H9 (cell line): ENCODE results near the gene TMIGD3. TPM values are rescaled to one million over a fixed set of nuclear protein-coding genes. Genes with fewer than 3 reads are reported as not detected.

ENCODE experiments used
- DNase-seq: peaks from one replicate; pipeline ENCODE4 v3.0.0-alpha.2; 2017
- H2AFZ ChIP-seq: one replicate; pipeline ENCODE4 v1.6.1; 2013; ENCODE audit warnings: mild to moderate bottlenecking, low read length, control low read depth, moderate library complexity
- H2AK5ac ChIP-seq: 2 replicates; pipeline ENCODE4 v1.6.1; 2013; ENCODE audit warnings: low read length, control low read depth, mixed read lengths; ENCODE audit not compliant: insufficient read length
- H2BK120ac ChIP-seq: one replicate; pipeline ENCODE4 v1.6.1; 2013; ENCODE audit warnings: low read depth, mild to moderate bottlenecking, low read length, control low read depth, inconsistent platforms; ENCODE audit not compliant: poor library complexity, severe bottlenecking
- H2BK12ac ChIP-seq: 2 replicates; pipeline ENCODE4 v1.6.1; 2013; ENCODE audit warnings: low read length, control low read depth, mixed read lengths, low read depth; ENCODE audit not compliant: insufficient read length
- H2BK15ac ChIP-seq: 2 replicates; pipeline ENCODE4 v1.6.1; 2013; ENCODE audit warnings: low read depth, low read length, control low read depth
- H2BK20ac ChIP-seq: one replicate; pipeline ENCODE4 v1.6.1; 2013; ENCODE audit warnings: low read depth, mild to moderate bottlenecking, low read length, control low read depth, inconsistent platforms; ENCODE audit not compliant: poor library complexity, severe bottlenecking
- H2BK5ac ChIP-seq: 2 replicates; pipeline ENCODE4 v1.6.1; 2013; ENCODE audit warnings: low read length, control low read depth, mixed read lengths; ENCODE audit not compliant: insufficient read length
- H3K14ac ChIP-seq: 2 replicates; pipeline ENCODE4 v1.6.1; 2013; ENCODE audit warnings: low read length, control low read depth; ENCODE audit not compliant: insufficient read depth
- H3K18ac ChIP-seq: 2 replicates; pipeline ENCODE4 v1.6.1; 2013; ENCODE audit warnings: low read depth, mild to moderate bottlenecking, mixed read lengths, low read length, control low read depth; ENCODE audit not compliant: insufficient read length
- H3K23ac ChIP-seq: 2 replicates; pipeline ENCODE4 v1.6.1; 2013; ENCODE audit warnings: low read length, control low read depth, mixed read lengths, low read depth; ENCODE audit not compliant: insufficient read length
- H3K23me2 ChIP-seq: 2 replicates; pipeline ENCODE4 v1.6.1; 2013; ENCODE audit warnings: low read depth, mild to moderate bottlenecking, mixed read lengths, low read length, control low read depth; ENCODE audit not compliant: insufficient read length, poor library complexity, severe bottlenecking
- H3K27ac ChIP-seq: 2 replicates; pipeline ENCODE4 v1.5.1; 2013; ENCODE audit warnings: low read length, control low read depth, mixed read lengths, low read depth; ENCODE audit not compliant: insufficient read length
- H3K27me3 ChIP-seq: 2 replicates; pipeline ENCODE4 v1.6.1; 2013; ENCODE audit warnings: low read length, control low read depth, inconsistent platforms; ENCODE audit not compliant: insufficient read depth
- H3K4ac ChIP-seq: 2 replicates; pipeline ENCODE4 v1.6.1; 2013; ENCODE audit warnings: low read depth, mild to moderate bottlenecking, control low read depth, inconsistent platforms, low read length, moderate library complexity
- H3K4me1 ChIP-seq: 2 replicates; pipeline ENCODE4 v1.6.1; 2013; ENCODE audit warnings: low read length, control low read depth, inconsistent platforms; ENCODE audit not compliant: insufficient read depth
- H3K4me2 ChIP-seq: 2 replicates; pipeline ENCODE4 v1.6.1; 2013; ENCODE audit warnings: low read length, control low read depth, mixed read lengths; ENCODE audit not compliant: insufficient read length, insufficient read depth
- H3K56ac ChIP-seq: 2 replicates; pipeline ENCODE4 v1.6.1; 2013; ENCODE audit warnings: low read depth, mild to moderate bottlenecking, mixed read lengths, low read length, control low read depth; ENCODE audit not compliant: insufficient read length
- H3K79me1 ChIP-seq: 2 replicates; pipeline ENCODE4 v1.6.1; 2013; ENCODE audit warnings: low read depth, mild to moderate bottlenecking, moderate library complexity, low read length, control low read depth, inconsistent platforms; ENCODE audit not compliant: insufficient read depth, poor library complexity, severe bottlenecking
- H3K79me2 ChIP-seq: 2 replicates; pipeline ENCODE4 v1.6.1; 2013; ENCODE audit warnings: low read length, control low read depth, inconsistent platforms; ENCODE audit not compliant: insufficient read depth
- H3K9ac ChIP-seq: 2 replicates; pipeline ENCODE4 v1.6.1; 2013; ENCODE audit warnings: low read length, control low read depth, mixed read lengths; ENCODE audit not compliant: insufficient read length; ENCODE audit errors: extremely low read depth
- H3K9me3 ChIP-seq: one replicate; pipeline ENCODE4 v1.6.1; 2013; ENCODE audit warnings: low read depth, low read length, inconsistent platforms; ENCODE audit not compliant: control insufficient read depth
- H3T11ph ChIP-seq: one replicate; pipeline ENCODE4 v1.6.1; 2013; ENCODE audit warnings: mild to moderate bottlenecking, low read length, control low read depth, inconsistent platforms
- H4K20me1 ChIP-seq: one replicate; pipeline ENCODE4 v1.6.1; 2013; ENCODE audit not compliant: control insufficient read depth, insufficient read length, insufficient read depth
- H4K5ac ChIP-seq: 2 replicates; pipeline ENCODE4 v1.6.1; 2013; ENCODE audit warnings: low read depth, mild to moderate bottlenecking, mixed read lengths, low read length, control low read depth; ENCODE audit not compliant: insufficient read length
- H4K8ac ChIP-seq: replicated peaks from 2 replicates; pipeline ENCODE4 v1.6.1; 2013; ENCODE audit warnings: low read length, control low read depth, mixed read lengths, low read depth; ENCODE audit not compliant: insufficient read length
- H4K91ac ChIP-seq: 2 replicates; pipeline ENCODE4 v1.6.1; 2013; ENCODE audit warnings: low read depth, mild to moderate bottlenecking, moderate library complexity, mixed read lengths, low read length, control low read depth; ENCODE audit not compliant: insufficient read length
- H3K27ac Mint-ChIP-seq, 3 experiments: 2 replicates in 2 of 3; 3 replicates in 1 of 3; pipeline ENCODE4 v1.8.0; 2020 to 2021; ENCODE audit warnings: mixed read lengths in 3 of 3, mild to moderate bottlenecking in 1 of 3, moderate library complexity in 1 of 3
- H3K27me3 Mint-ChIP-seq: 2 replicates; pipeline ENCODE4 v1.8.0; 2021; ENCODE audit warnings: low read depth, mild to moderate bottlenecking, moderate library complexity, mixed read lengths
- H3K36me3 Mint-ChIP-seq, 3 experiments: 2 replicates in 2 of 3; 3 replicates in 1 of 3; pipeline ENCODE4 v1.8.0; 2020 to 2021; ENCODE audit warnings: low read depth in 3 of 3, mixed read lengths in 3 of 3; ENCODE audit not compliant: insufficient read depth in 1 of 3
- H3K4me1 Mint-ChIP-seq, 2 experiments: 2 replicates each; pipeline ENCODE4 v1.8.0; 2020; ENCODE audit warnings: mixed read lengths in 2 of 2
- H3K4me3 Mint-ChIP-seq, 2 experiments: 2 replicates in 1 of 2; 3 replicates in 1 of 2; pipeline ENCODE4 v1.8.0; 2020 to 2021; ENCODE audit warnings: mild to moderate bottlenecking in 2 of 2, mixed read lengths in 2 of 2, moderate library complexity in 1 of 2
- H3K9me3 Mint-ChIP-seq, 2 experiments: 2 replicates in 1 of 2; 3 replicates in 1 of 2; pipeline ENCODE4 v1.8.0; 2020; ENCODE audit warnings: mild to moderate bottlenecking in 2 of 2, mixed read lengths in 2 of 2, moderate library complexity in 1 of 2
- WGBS: extraction: QIAGEN DNeasy Blood & Tissue Kit; methylation state at CpG from one replicate; pipeline ENCODE4 v1.1.7; 2013; ENCODE audit warnings: missing lambda C conversion rate, low lambda C conversion rate, mixed read lengths; ENCODE audit not compliant: insufficient read length; ENCODE audit errors: extremely low coverage; 5-methylcytosine and 5-hydroxymethylcytosine counted together
- total RNA-seq: library from RNA; stranded (reverse); gene quantifications from 2 replicates; pipeline ENCODE4 v1.2.1, GENCODE V29; 2021
- TF ChIP-seq, protein P1 (sequence below): fragments of 200-600 bp; sonication (generic); conservative IDR thresholded peaks from 3 replicates; pipeline ENCODE4 v1.8.0; 2021; ENCODE audit warnings: antibody characterized with exemption, mild to moderate bottlenecking

Gene TMIGD3
- total RNA-seq, 1 experiment from 2014 or later: not detected

DNA sequence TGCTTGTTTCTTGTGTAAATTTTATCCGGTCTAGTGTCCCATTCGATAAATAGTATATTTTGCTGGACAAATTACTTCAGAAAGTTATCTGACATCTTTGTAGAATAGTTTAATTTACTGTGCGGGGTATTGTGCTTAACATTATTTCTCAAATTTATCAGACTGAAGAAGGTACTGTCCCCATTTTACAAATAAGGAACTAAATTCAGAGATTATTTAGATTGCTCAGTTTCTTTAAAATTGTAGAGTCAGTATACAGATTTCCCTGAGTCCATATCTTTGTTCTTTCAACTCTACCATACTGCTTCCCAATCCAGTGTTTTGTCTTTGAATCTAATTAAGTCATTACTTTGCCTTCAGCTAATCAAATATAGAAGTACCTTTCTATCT lies 47.8 kb downstream of the TMIGD3 start:
- no peaks in the 10 kb centered on the region for H3K9me3 Mint-ChIP-seq
- Histone ChIP-seq H2BK12ac (no peak overlapping the region), H3K27ac (no peak overlapping the region)

More for the DNA sequence above, 47.8 kb downstream of the TMIGD3 start:
- H3K18ac ChIP-seq: no peak overlapping the region
- no peak overlapping the region for H3K9ac ChIP-seq
- no CpG with 5 or more reads among the region's 3 CpGs for WGBS
- TF ChIP-seq, protein P1, sequence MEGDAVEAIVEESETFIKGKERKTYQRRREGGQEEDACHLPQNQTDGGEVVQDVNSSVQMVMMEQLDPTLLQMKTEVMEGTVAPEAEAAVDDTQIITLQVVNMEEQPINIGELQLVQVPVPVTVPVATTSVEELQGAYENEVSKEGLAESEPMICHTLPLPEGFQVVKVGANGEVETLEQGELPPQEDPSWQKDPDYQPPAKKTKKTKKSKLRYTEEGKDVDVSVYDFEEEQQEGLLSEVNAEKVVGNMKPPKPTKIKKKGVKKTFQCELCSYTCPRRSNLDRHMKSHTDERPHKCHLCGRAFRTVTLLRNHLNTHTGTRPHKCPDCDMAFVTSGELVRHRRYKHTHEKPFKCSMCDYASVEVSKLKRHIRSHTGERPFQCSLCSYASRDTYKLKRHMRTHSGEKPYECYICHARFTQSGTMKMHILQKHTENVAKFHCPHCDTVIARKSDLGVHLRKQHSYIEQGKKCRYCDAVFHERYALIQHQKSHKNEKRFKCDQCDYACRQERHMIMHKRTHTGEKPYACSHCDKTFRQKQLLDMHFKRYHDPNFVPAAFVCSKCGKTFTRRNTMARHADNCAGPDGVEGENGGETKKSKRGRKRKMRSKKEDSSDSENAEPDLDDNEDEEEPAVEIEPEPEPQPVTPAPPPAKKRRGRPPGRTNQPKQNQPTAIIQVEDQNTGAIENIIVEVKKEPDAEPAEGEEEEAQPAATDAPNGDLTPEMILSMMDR: no peak
- H3K4me1 ChIP-seq: no peaks in the 10 kb centered on the region
- no peak overlapping the region for H2AK5ac ChIP-seq
- H3T11ph ChIP-seq: no peak overlapping the region
- Mint-ChIP-seq H3K27ac (no peak overlapping the region), H3K4me3 (no peak overlapping the region), H3K4me1 (peaks cover 0 to 6% of the 10 kb centered on the region in 2 experiments; a peak in 2 of 4 replicates), H3K36me3 (peaks cover 20 to 66% (median 49%) of the 10 kb centered on the region in 3 experiments; a peak in 6 of 7 replicates), H3K27me3 (no peaks in the 10 kb centered on the region)
- no peak overlapping the region for H4K8ac ChIP-seq
- no peak overlapping the region for H4K5ac ChIP-seq
- H2AFZ ChIP-seq: no peak overlapping the region
- DNase-seq: no peak
- no peak overlapping the region for H3K14ac ChIP-seq
- H3K79me2 ChIP-seq: no peaks in the 10 kb centered on the region
- no peak overlapping the region for H2BK5ac ChIP-seq
- no peak overlapping the region for H4K91ac ChIP-seq
- H2BK15ac ChIP-seq: no peak overlapping the region
- H2BK20ac ChIP-seq: no peak overlapping the region
- H3K79me1 ChIP-seq: peaks cover 3% of the 10 kb centered on the region
- H3K4me2 ChIP-seq: no peak overlapping the region
- no peaks in the 10 kb centered on the region for H3K27me3 ChIP-seq
- no peaks in the 10 kb centered on the region for H3K9me3 ChIP-seq
- H3K4ac ChIP-seq: no peak overlapping the region
- no peaks in the 10 kb centered on the region for H4K20me1 ChIP-seq
- H3K23me2 ChIP-seq: no peaks in the 10 kb centered on the region
- no peak overlapping the region for H2BK120ac ChIP-seq
- no peak overlapping the region for H3K56ac ChIP-seq
- H3K23ac ChIP-seq: no peak overlapping the region
